KG1 (cell line): ENCODE results near the gene C2orf69.
"Not testable (repeated sequence)": the region's sequence is repeated elsewhere in the genome, so short reads cannot be mapped to it uniquely, and the experiment has no call there.

Experiments used
- DNase-seq: peaks from one replicate; lab custom pipeline; 2025; lab: John Stamatoyannopoulos, UW

The C2orf69 gene

GRCh38 chr2:199911052-199911876 is at the start of gene C2orf69:
Gene C2orf69, plus strand, starts transcription at chr2:199911293. Its CDS starts 146 bp downstream, at chr2:199911439.
- peak; percentile 94 for DNase-seq

- DNase-seq = no peak
Measured at GRCh38 chr2:199862788-199863187, 48.3 kb upstream of the C2orf69 start.

- no peak for DNase-seq
Measured at GRCh38 chr2:199865905-199866304, 45.2 kb upstream of the C2orf69 start.

GRCh38 chr2:199868431-199869226 is 42.5 kb upstream of the C2orf69 start:
- DNase-seq = no peak

GRCh38 chr2:199869227-199869541 is 41.9 kb upstream of the C2orf69 start:
- DNase-seq = no peak

- no peak for DNase-seq
Measured at GRCh38 chr2:199869653-199870052, 41.4 kb upstream of the C2orf69 start.

- no peak for DNase-seq
Measured at GRCh38 chr2:199870581-199870980, 40.5 kb upstream of the C2orf69 start.

- DNase-seq = no peak
Measured at GRCh38 chr2:199874209-199874608, 36.9 kb upstream of the C2orf69 start.

- DNase-seq = no peak
Measured at GRCh38 chr2:199875400-199875799, 35.7 kb upstream of the C2orf69 start.

- no peak for DNase-seq
Measured at GRCh38 chr2:199882667-199883066, 28.4 kb upstream of the C2orf69 start.

- no peak for DNase-seq
Measured at GRCh38 chr2:199883474-199884212, 27.4 kb upstream of the C2orf69 start.

GRCh38 chr2:199895406-199895805 is 15.7 kb upstream of the C2orf69 start:
- DNase-seq = no peak

- no peak for DNase-seq
Measured at GRCh38 chr2:199896617-199897016, 14.5 kb upstream of the C2orf69 start.

- no peak for DNase-seq
Measured at GRCh38 chr2:199901942-199902341, 9.2 kb upstream of the C2orf69 start.

GRCh38 chr2:199902486-199903110 is 8.5 kb upstream of the C2orf69 start:
- no peak for DNase-seq

GRCh38 chr2:199903111-199903510 is 8.0 kb upstream of the C2orf69 start:
- DNase-seq = no peak

GRCh38 chr2:199907008-199907714 is 3.9 kb upstream of the C2orf69 start:
- no peak for DNase-seq

- peak; percentile 75 for DNase-seq
Measured at GRCh38 chr2:199910338-199911051, 598 bp upstream of the C2orf69 start.

GRCh38 chr2:199911877-199912161 is 726 bp downstream of the C2orf69 start:
- DNase-seq = no peak

- DNase-seq = not testable (repeated sequence)
Measured at GRCh38 chr2:199912553-199913114, 1.5 kb downstream of the C2orf69 start.
